Measurements from ENCODE around the gene ACY1.

ACY1 gene

DNA sequence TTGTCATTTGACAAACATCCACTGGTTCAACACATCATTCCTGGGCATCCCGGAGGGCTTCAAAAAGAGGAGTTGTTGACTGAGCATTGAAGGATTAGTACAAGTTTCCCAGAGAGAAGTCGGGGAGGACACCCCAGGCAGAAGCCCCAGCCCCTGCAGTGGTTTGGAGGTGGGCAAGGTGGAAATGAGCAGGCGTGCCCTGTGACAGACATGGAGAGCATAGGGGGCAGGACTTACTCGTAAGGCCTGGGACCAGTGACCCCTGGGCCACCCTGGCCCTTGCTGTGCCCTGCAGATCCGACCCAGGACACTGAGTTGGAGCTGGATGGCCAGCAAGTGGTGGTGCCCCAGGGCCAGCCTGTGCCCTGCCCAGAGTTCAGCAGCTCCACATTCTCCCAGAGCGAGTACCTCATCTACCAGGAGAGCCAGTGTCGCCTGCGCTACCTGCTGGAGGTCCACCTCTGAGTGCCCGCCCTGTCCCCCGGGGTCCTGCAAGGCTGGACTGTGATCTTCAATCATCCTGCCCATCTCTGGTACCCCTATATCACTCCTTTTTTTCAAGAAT lies 35.2 kb upstream of the ACY1 start:
- no peaks in the 10 kb centered on the region for H3K9me3 ChIP-seq (ENCODE audit: control insufficient read depth, insufficient read depth, low read depth, low read length)
- H3K36me3 ChIP-seq (ENCODE audit: control insufficient read depth, insufficient read depth, low read length), result no peaks in the 10 kb centered on the region
- peaks cover 34% of the 10 kb centered on the region for H3K27me3 ChIP-seq (ENCODE audit: control insufficient read depth, insufficient read depth, low read length)
- no peak overlapping the region for H3K9ac ChIP-seq (ENCODE audit: low read length)
- H3K4me1 ChIP-seq (ENCODE audit: control insufficient read depth, insufficient read depth, low read length), result peaks cover 1% of the 10 kb centered on the region; the same call in 1 of the 2 replicates
- H3K4me3 ChIP-seq (ENCODE audit: low read depth, low read length), result no peak overlapping the region
- H3K27ac ChIP-seq (ENCODE audit: low read depth, low read length), result no peak overlapping the region

DNA sequence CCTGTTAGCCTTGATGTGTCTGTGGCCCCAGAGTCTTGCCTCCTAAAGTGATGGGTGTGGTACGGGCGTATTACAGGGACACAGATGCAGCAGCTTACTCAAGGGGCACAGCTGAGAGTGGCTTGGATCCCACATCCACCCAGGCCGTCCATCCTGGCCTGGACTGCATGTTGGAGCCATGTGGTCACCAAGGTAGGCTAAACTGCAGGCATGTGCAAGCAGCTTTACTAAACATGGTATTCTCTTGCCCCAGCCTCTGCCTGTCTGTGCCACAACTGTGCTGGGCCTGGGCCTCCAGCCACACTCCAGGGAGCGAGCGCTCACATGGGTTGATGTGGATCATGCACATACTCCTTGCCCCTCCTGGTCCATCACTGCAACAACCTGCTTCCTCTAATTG lies 34.2 kb upstream of the ACY1 start:
- Histone ChIP-seq H3K27ac (ENCODE audit: low read depth, low read length) (no peak overlapping the region), H3K4me1 (ENCODE audit: control insufficient read depth, insufficient read depth, low read length) (no peaks in the 10 kb centered on the region), H3K4me3 (ENCODE audit: low read depth, low read length) (no peak overlapping the region), H3K9me3 (ENCODE audit: control insufficient read depth, insufficient read depth, low read depth, low read length) (no peaks in the 10 kb centered on the region), H3K27me3 (ENCODE audit: control insufficient read depth, insufficient read depth, low read length) (peaks cover 44% of the 10 kb centered on the region), H3K36me3 (ENCODE audit: control insufficient read depth, insufficient read depth, low read length) (no peaks in the 10 kb centered on the region), H3K9ac (ENCODE audit: low read length) (no peak overlapping the region)

DNA sequence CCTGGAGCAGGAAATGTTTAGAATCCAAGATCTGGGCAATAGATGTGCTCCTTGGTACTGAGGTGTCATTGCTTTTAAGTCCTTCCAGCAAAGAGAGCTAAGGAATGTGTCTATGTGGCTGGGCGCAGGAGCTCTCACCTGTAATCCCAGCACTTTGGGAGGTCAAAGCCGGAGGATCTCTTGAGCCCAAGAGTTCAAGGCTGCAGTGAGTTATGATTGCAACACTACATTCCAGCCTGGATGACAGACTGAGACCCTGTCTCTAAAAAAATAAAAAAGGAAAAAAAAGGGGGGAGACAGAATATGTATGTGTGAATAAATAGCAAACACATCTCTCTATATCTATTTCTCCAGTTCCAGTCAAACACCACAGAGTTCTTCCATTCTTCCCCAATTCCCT lies 32.4 kb upstream of the ACY1 start:
- no peaks in the 10 kb centered on the region for H3K36me3 ChIP-seq (ENCODE audit: control insufficient read depth, insufficient read depth, low read length)
- H3K4me3 ChIP-seq (ENCODE audit: low read depth, low read length), result no peak overlapping the region
- H3K27ac ChIP-seq (ENCODE audit: low read depth, low read length), result no peak overlapping the region
- H3K9me3 ChIP-seq (ENCODE audit: control insufficient read depth, insufficient read depth, low read depth, low read length), result no peaks in the 10 kb centered on the region
- peaks cover 4% of the 10 kb centered on the region; the same call in 1 of the 2 replicates for H3K4me1 ChIP-seq (ENCODE audit: control insufficient read depth, insufficient read depth, low read length)
- H3K27me3 ChIP-seq (ENCODE audit: control insufficient read depth, insufficient read depth, low read length), result peaks cover 62% of the 10 kb centered on the region
- no peak overlapping the region for H3K9ac ChIP-seq (ENCODE audit: low read length)

DNA sequence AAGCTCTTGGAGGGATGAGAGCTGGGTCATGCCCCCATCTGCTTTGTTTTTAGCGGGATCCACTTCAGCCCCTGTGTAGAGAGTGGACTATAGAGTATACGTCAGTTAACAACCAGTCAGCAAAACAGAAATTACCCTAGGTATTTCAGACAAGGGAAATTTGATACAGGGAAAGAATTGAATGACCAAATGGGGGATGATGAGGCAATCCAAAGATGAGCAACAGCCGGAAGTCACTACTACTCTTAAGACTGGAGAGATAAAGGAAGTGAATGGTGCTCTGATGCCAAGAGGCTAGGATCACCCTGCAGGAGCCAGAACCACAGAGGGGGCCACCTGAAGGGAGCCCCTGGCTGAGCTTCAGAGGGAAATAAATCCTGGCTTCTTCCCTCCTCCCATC lies 29.9 kb upstream of the ACY1 start:
- no peak overlapping the region for H3K27ac ChIP-seq (ENCODE audit: low read depth, low read length)
- no peaks in the 10 kb centered on the region for H3K36me3 ChIP-seq (ENCODE audit: control insufficient read depth, insufficient read depth, low read length)
- peaks cover 73% of the 10 kb centered on the region for H3K27me3 ChIP-seq (ENCODE audit: control insufficient read depth, insufficient read depth, low read length)

DNA sequence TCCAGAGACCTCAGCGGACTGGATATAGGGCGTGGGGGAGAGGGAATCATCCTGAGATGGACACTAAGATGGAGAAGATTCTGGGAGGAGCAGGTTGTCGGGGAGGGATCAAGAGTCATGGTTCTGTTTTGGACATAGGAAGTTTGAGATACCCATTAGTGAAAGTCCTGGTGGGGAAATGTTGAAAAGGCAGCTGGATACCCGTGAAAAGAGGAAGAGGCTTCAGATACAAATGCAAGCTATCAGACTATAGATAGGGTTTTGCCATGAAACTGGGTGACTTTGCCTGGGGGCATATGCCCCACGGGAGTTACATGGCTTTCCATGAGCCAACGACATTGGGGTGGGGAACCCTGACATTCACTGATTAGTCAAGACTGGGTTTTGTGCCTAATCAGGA lies 29.2 kb upstream of the ACY1 start:
- H3K4me3 ChIP-seq (ENCODE audit: low read depth, low read length), result no peak overlapping the region
- no peak overlapping the region for H3K9ac ChIP-seq (ENCODE audit: low read length)
- peaks cover 70% of the 10 kb centered on the region for H3K27me3 ChIP-seq (ENCODE audit: control insufficient read depth, insufficient read depth, low read length)
- H3K4me1 ChIP-seq (ENCODE audit: control insufficient read depth, insufficient read depth, low read length), result peaks cover 9% of the 10 kb centered on the region
- no peaks in the 10 kb centered on the region for H3K36me3 ChIP-seq (ENCODE audit: control insufficient read depth, insufficient read depth, low read length)
- H3K9me3 ChIP-seq (ENCODE audit: control insufficient read depth, insufficient read depth, low read depth, low read length), result no peaks in the 10 kb centered on the region
- no peak overlapping the region for H3K27ac ChIP-seq (ENCODE audit: low read depth, low read length)

More for the DNA sequence above, 29.9 kb upstream of the ACY1 start:
- H3K9me3 ChIP-seq (ENCODE audit: control insufficient read depth, insufficient read depth, low read depth, low read length), result no peaks in the 10 kb centered on the region
- peaks cover 9% of the 10 kb centered on the region for H3K4me1 ChIP-seq (ENCODE audit: control insufficient read depth, insufficient read depth, low read length)
- no peak overlapping the region for H3K4me3 ChIP-seq (ENCODE audit: low read depth, low read length)
- no peak overlapping the region for H3K9ac ChIP-seq (ENCODE audit: low read length)

DNA sequence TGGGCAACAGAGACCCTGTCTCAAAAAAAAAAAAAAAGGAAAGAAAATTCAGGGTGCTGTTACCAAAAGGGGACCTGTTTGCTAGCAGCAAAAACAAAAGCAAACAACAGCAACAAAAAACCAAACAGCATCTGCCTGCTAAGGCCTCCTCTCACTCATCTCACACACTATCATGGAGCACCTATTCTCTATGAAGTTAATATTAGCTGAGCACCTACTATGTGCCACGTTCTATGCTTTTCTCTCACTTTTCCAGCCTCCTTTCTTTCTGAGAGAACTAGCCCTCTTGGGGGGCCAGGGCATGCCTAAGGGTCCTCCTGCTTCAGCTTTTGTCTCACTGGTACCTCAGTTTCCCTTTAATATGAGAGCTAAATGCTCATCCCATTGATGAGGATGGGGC lies 28.6 kb upstream of the ACY1 start:
- H3K4me1 ChIP-seq (ENCODE audit: control insufficient read depth, insufficient read depth, low read length), result peaks cover 9% of the 10 kb centered on the region
- no peak overlapping the region for H3K27ac ChIP-seq (ENCODE audit: low read depth, low read length)
- H3K4me3 ChIP-seq (ENCODE audit: low read depth, low read length), result no peak overlapping the region
- no peaks in the 10 kb centered on the region for H3K36me3 ChIP-seq (ENCODE audit: control insufficient read depth, insufficient read depth, low read length)
- no peaks in the 10 kb centered on the region for H3K9me3 ChIP-seq (ENCODE audit: control insufficient read depth, insufficient read depth, low read depth, low read length)
- H3K9ac ChIP-seq (ENCODE audit: low read length), result no peak overlapping the region
- peaks cover 70% of the 10 kb centered on the region for H3K27me3 ChIP-seq (ENCODE audit: control insufficient read depth, insufficient read depth, low read length)

DNA sequence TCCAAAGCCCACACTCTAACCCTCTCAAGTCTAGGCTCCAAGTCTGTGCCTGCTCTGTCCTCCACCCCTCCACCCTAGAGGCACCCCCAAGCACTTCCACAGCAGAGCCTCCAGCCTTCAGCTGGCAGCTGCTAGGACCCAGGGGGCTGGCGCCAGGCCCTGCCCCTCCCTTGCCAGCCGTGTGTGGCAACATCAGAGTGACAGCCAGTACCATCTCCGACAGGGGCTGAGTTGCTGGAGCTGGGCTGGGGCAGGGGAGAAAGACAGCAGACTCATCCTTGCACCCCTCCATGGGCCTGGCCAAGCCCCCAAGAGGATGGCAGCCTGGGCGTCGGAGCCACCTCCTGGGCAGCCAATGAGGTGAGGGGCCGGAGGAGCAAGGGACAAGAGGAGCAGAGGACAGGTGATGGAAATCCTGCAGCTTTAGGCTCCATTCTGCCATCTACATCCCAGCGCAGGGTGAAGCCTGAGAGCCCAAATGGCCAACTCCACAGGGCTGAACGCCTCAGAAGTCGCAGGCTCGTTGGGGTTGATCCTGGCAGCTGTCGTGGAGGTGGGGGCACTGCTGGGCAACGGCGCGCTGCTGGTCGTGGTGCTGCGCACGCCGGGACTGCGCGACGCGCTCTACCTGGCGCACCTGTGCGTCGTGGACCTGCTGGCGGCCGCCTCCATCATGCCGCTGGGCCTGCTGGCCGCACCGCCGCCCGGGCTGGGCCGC lies 28.0 kb upstream of the ACY1 start, which contains the start of gene GPR62:
TSS of gene GPR62 (plus strand) at position 207 of the 718 bp plus-strand sequence. CDS start at position 479, 272 bp downstream.
- peak within 1 kb of the TSS; percentile 61 for H3K4me3 ChIP-seq (ENCODE audit: low read depth, low read length)
- H3K4me1 ChIP-seq (ENCODE audit: control insufficient read depth, insufficient read depth, low read length), result peaks cover 9% of the 10 kb centered on the region
- H3K36me3 ChIP-seq (ENCODE audit: control insufficient read depth, insufficient read depth, low read length), result no peaks in the 10 kb centered on the region
- no peaks in the 10 kb centered on the region for H3K9me3 ChIP-seq (ENCODE audit: control insufficient read depth, insufficient read depth, low read depth, low read length)
- no peak within 1 kb of the TSS for H3K27ac ChIP-seq (ENCODE audit: low read depth, low read length)
- H3K9ac ChIP-seq (ENCODE audit: low read length), result no peak within 1 kb of the TSS
- peaks cover 66% of the 10 kb centered on the region for H3K27me3 ChIP-seq (ENCODE audit: control insufficient read depth, insufficient read depth, low read length)

DNA sequence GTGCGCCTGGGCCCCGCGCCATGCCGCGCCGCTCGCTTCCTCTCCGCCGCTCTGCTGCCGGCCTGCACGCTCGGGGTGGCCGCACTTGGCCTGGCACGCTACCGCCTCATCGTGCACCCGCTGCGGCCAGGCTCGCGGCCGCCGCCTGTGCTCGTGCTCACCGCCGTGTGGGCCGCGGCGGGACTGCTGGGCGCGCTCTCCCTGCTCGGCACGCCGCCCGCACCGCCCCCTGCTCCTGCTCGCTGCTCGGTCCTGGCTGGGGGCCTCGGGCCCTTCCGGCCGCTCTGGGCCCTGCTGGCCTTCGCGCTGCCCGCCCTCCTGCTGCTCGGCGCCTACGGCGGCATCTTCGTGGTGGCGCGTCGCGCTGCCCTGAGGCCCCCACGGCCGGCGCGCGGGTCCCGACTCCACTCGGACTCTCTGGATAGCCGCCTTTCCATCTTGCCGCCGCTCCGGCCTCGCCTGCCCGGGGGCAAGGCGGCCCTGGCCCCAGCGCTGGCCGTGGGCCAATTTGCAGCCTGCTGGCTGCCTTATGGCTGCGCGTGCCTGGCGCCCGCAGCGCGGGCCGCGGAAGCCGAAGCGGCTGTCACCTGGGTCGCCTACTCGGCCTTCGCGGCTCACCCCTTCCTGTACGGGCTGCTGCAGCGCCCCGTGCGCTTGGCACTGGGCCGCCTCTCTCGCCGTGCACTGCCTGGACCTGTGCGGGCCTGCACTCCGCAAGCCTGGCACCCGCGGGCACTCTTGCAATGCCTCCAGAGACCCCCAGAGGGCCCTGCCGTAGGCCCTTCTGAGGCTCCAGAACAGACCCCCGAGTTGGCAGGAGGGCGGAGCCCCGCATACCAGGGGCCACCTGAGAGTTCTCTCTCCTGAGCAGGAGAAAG lies 27.2 kb upstream of the ACY1 start:
- Histone ChIP-seq H3K27me3 (ENCODE audit: control insufficient read depth, insufficient read depth, low read length) (peaks cover 58% of the 10 kb centered on the region), H3K27ac (ENCODE audit: low read depth, low read length) (no peak overlapping the region), H3K36me3 (ENCODE audit: control insufficient read depth, insufficient read depth, low read length) (no peaks in the 10 kb centered on the region), H3K4me3 (ENCODE audit: low read depth, low read length) (peak overlapping the region; percentile 61), H3K9ac (ENCODE audit: low read length) (no peak overlapping the region), H3K9me3 (ENCODE audit: control insufficient read depth, insufficient read depth, low read depth, low read length) (no peaks in the 10 kb centered on the region), H3K4me1 (ENCODE audit: control insufficient read depth, insufficient read depth, low read length) (peaks cover 9% of the 10 kb centered on the region)

DNA sequence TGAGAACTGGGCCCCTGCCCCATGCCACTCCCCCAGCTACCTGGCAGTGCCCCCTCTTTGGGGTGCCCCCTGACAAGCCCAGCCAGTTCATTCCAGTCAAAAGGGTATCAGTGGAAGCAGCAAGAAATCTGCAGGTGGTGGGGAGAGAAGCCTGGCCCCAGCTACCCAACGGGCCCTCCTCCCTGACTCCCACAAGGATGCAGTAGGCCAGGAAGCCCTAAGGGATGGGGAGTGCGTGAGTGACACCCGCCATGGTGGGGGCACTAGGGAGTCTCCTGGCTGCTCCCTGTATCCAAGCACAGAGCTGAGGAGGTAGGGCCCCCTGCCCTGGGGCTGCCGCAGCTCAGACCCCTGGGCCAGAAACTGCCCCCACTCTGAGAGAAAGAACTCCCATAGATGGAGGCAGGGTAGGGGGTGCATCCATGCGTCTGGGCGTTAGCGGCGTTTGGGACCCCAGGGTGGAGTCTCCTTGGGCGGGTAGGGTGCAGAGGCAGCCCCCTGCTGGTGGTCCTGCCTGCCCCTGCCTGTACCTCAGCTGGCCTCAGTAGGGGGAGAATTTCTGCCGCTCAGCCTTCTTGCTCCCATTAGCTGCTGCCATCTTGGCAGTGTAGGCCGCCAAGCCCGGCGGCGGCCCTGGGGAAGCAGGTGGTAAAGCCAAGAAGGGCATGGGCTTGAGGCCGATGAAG lies 25.7 kb upstream of the ACY1 start:
- Histone ChIP-seq H3K9ac (ENCODE audit: low read length) (no peak overlapping the region), H3K4me1 (ENCODE audit: control insufficient read depth, insufficient read depth, low read length) (peaks cover 11% of the 10 kb centered on the region), H3K27me3 (ENCODE audit: control insufficient read depth, insufficient read depth, low read length) (peaks cover 49% of the 10 kb centered on the region), H3K36me3 (ENCODE audit: control insufficient read depth, insufficient read depth, low read length) (no peaks in the 10 kb centered on the region), H3K4me3 (ENCODE audit: low read depth, low read length) (no peak overlapping the region), H3K9me3 (ENCODE audit: control insufficient read depth, insufficient read depth, low read depth, low read length) (no peaks in the 10 kb centered on the region), H3K27ac (ENCODE audit: low read depth, low read length) (no peak overlapping the region)

DNA sequence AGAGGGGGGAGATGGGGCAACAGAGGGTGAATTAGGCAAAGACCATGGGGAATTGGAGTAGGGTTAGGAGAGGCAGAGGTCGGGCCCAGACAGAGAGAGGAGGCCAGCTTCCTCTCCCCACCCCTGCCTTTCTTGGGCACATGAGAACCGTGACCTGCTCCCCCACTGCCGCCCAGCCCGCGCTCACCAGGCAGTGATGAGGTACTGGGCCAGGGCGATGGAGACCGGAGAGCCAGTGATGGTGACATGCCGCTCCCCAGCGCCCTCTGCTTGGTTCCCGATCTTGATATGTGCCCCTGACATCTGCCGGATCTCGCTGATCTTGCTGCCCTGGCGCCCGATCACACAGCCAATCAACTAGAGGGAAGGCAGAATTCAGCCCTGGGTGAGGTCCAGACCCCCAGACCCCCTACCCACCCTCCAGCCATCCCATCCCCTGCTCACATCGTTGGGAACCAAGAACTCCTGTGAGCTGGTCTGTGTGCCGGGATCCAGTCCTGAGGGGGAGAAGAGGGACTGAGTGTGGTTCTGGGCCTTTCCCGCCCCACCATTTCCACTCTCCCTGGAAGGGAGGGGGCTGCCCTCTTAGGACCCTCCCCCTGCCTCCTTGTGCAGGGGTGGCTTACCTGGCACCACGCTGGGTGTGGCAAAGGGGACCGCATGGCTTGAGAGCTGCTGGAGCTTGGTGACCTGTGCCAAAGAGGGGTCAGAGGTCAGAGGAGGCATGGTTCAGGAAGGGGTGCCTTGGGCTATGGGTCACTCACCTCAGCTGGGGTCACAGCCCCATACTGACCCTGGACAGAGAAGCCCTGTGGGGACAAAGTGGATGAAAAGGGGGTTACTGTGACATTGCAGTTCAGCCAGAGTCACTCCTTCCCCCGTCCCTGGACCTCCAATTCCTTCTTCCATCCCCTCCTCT lies 24.5 kb upstream of the ACY1 start:
- Histone ChIP-seq H3K9me3 (ENCODE audit: control insufficient read depth, insufficient read depth, low read depth, low read length) (no peaks in the 10 kb centered on the region), H3K9ac (ENCODE audit: low read length) (no peak overlapping the region), H3K36me3 (ENCODE audit: control insufficient read depth, insufficient read depth, low read length) (no peaks in the 10 kb centered on the region), H3K4me3 (ENCODE audit: low read depth, low read length) (no peak overlapping the region), H3K4me1 (ENCODE audit: control insufficient read depth, insufficient read depth, low read length) (peaks cover 18% of the 10 kb centered on the region), H3K27ac (ENCODE audit: low read depth, low read length) (no peak overlapping the region), H3K27me3 (ENCODE audit: control insufficient read depth, insufficient read depth, low read length) (peaks cover 46% of the 10 kb centered on the region)

Measured in HUES6 (cell line).